Stimulated activated CD8-positive, alpha-beta memory T cell treated with anti-CD3 and anti-CD28 coated beads, Interleukin-4, amount 100 ng/mL, for 24 hours (primary cell): ENCODE measurements around the gene MPHOSPH10.
"Not testable (repeated sequence)": the region's sequence is repeated elsewhere in the genome, so short reads cannot be mapped to it uniquely, and the experiment has no call there.

Experiments used
- DNase-seq: peaks from one replicate; pipeline ENCODE4 v3.0.0-alpha.2; 2020; ENCODE audit warnings: low read depth

The MPHOSPH10 gene

GRCh38 chr2:71178836-71179235, 48.4 kb downstream of the MPHOSPH10 start:
- DNase-seq: not testable (repeated sequence)

GRCh38 chr2:71181316-71181715, 50.9 kb downstream of the MPHOSPH10 start:
- DNase-seq: no peak

GRCh38 chr2:71183306-71184115, 53.1 kb downstream of the MPHOSPH10 start:
- DNase-seq: not testable (repeated sequence)

GRCh38 chr2:71186973-71187372, 56.5 kb downstream of the MPHOSPH10 start:
- no peak for DNase-seq

- no peak for DNase-seq
Measured at GRCh38 chr2:71187589-71187988, 57.2 kb downstream of the MPHOSPH10 start.

- DNase-seq: no peak
Measured at GRCh38 chr2:71190656-71191569, 60.5 kb downstream of the MPHOSPH10 start.

- no peak for DNase-seq
Measured at GRCh38 chr2:71191570-71191943, 61.1 kb downstream of the MPHOSPH10 start.
